T-helper 2 cell treated with Interferon-gamma antibody and Interleukin-4, amounts not matched to agents 5 μg/mL and 100 μg/mL, for 36 hours (primary cell): ENCODE measurements around the gene MED12L.

Experiments
- DNase-seq: peaks from one replicate; pipeline ENCODE4 v3.0.0; 2021; ENCODE audit warnings: low spot score
- H3K27ac Mint-ChIP-seq: one replicate; pipeline ENCODE4 v1.8.0; 2021; ENCODE audit warnings: mild to moderate bottlenecking, mixed read lengths
- H3K27me3 Mint-ChIP-seq: one replicate; pipeline ENCODE4 v1.8.0; 2021; ENCODE audit warnings: low read depth, mixed read lengths
- H3K36me3 Mint-ChIP-seq: one replicate; pipeline ENCODE4 v1.8.0; 2021; ENCODE audit warnings: low read depth, mixed read lengths
- H3K4me1 Mint-ChIP-seq: one replicate; pipeline ENCODE4 v1.8.0; 2021; ENCODE audit warnings: low read depth, mixed read lengths
- H3K4me3 Mint-ChIP-seq: one replicate; pipeline ENCODE4 v1.8.0; 2022; ENCODE audit warnings: mild to moderate bottlenecking, moderate library complexity, mixed read lengths
- H3K9me3 Mint-ChIP-seq: one replicate; pipeline ENCODE4 v1.8.0; 2021; ENCODE audit warnings: mixed read lengths

Gene MED12L

GRCh38 chr3:151265166-151265565 lies 179.7 kb downstream of the MED12L start:
- no peak for DNase-seq
- Mint-ChIP-seq H3K36me3 (peaks cover 1% of the 10 kb centered on the region), H3K9me3 (no peaks in the 10 kb centered on the region), H3K4me3 (no peak overlapping the region), H3K27me3 (peaks cover under 1% of the 10 kb centered on the region), H3K4me1 (peaks cover 30% of the 10 kb centered on the region), H3K27ac (no peak overlapping the region)

- no peak for DNase-seq
- no peaks in the 10 kb centered on the region for H3K27me3 Mint-ChIP-seq
- no peak overlapping the region for H3K4me3 Mint-ChIP-seq
- no peak overlapping the region for H3K27ac Mint-ChIP-seq
- H3K4me1 Mint-ChIP-seq = peaks cover 31% of the 10 kb centered on the region
- H3K36me3 Mint-ChIP-seq = peaks cover 1% of the 10 kb centered on the region
- H3K9me3 Mint-ChIP-seq = no peaks in the 10 kb centered on the region
These were observed 180.4 kb downstream of the MED12L start for GRCh38 chr3:151265866-151266265.

- H3K9me3 Mint-ChIP-seq = no peaks in the 10 kb centered on the region
- H3K4me1 Mint-ChIP-seq = peaks cover 40% of the 10 kb centered on the region
- H3K36me3 Mint-ChIP-seq = peaks cover 1% of the 10 kb centered on the region
- no peak overlapping the region for H3K4me3 Mint-ChIP-seq
- DNase-seq = no peak
- H3K27me3 Mint-ChIP-seq = no peaks in the 10 kb centered on the region
- H3K27ac Mint-ChIP-seq = no peak overlapping the region
These were observed 181.6 kb downstream of the MED12L start for GRCh38 chr3:151267066-151267465.

GRCh38 chr3:151268267-151269235 lies 183.1 kb downstream of the MED12L start:
- Mint-ChIP-seq H3K27me3 (no peaks in the 10 kb centered on the region), H3K27ac (peak overlapping the region; percentile 91), H3K36me3 (peaks cover 1% of the 10 kb centered on the region), H3K9me3 (no peaks in the 10 kb centered on the region), H3K4me3 (peak overlapping the region; percentile 66), H3K4me1 (peaks cover 47% of the 10 kb centered on the region)
- DNase-seq = peak; percentile 61

GRCh38 chr3:151269631-151270030 lies 184.2 kb downstream of the MED12L start:
- Mint-ChIP-seq H3K27ac (no peak overlapping the region), H3K9me3 (no peaks in the 10 kb centered on the region), H3K27me3 (no peaks in the 10 kb centered on the region), H3K4me3 (no peak overlapping the region), H3K36me3 (peaks cover 1% of the 10 kb centered on the region), H3K4me1 (peaks cover 55% of the 10 kb centered on the region)
- DNase-seq = no peak

GRCh38 chr3:151275091-151275490 lies 189.6 kb downstream of the MED12L start:
- Mint-ChIP-seq H3K4me3 (peak overlapping the region; percentile 6), H3K4me1 (peaks cover 68% of the 10 kb centered on the region), H3K36me3 (no peaks in the 10 kb centered on the region), H3K9me3 (no peaks in the 10 kb centered on the region), H3K27me3 (no peaks in the 10 kb centered on the region), H3K27ac (no peak overlapping the region)
- DNase-seq = no peak

- no peak for DNase-seq
- no peaks in the 10 kb centered on the region for H3K36me3 Mint-ChIP-seq
- H3K4me3 Mint-ChIP-seq = peak overlapping the region; percentile 60
- H3K27ac Mint-ChIP-seq = peak overlapping the region; percentile 65
- H3K9me3 Mint-ChIP-seq = no peaks in the 10 kb centered on the region
- no peaks in the 10 kb centered on the region for H3K27me3 Mint-ChIP-seq
- peaks cover 65% of the 10 kb centered on the region for H3K4me1 Mint-ChIP-seq
These were observed 190.7 kb downstream of the MED12L start for GRCh38 chr3:151276038-151276686.

- H3K27me3 Mint-ChIP-seq = no peaks in the 10 kb centered on the region
- H3K9me3 Mint-ChIP-seq = no peaks in the 10 kb centered on the region
- no peak for DNase-seq
- H3K4me3 Mint-ChIP-seq = peak overlapping the region; percentile 60
- no peaks in the 10 kb centered on the region for H3K36me3 Mint-ChIP-seq
- H3K4me1 Mint-ChIP-seq = peaks cover 63% of the 10 kb centered on the region
- H3K27ac Mint-ChIP-seq = peak overlapping the region; percentile 65
These were observed 191.2 kb downstream of the MED12L start for GRCh38 chr3:151276687-151277042.

- DNase-seq = no peak
- Mint-ChIP-seq H3K27ac (peak within 1 kb of the TSS; percentile 67), H3K36me3 (no peaks in the 10 kb centered on the region), H3K4me1 (peaks cover 64% of the 10 kb centered on the region), H3K9me3 (no peaks in the 10 kb centered on the region), H3K4me3 (peak within 1 kb of the TSS; percentile 61), H3K27me3 (no peaks in the 10 kb centered on the region)
These were observed 192.8 kb downstream of the MED12L start, which contains the start of gene P2RY14 for GRCh38 chr3:151278230-151278629. P2RY14 (minus strand) TSS chr3:151278542; CDS start chr3:151214316, 64,226 bp downstream.

- no peak for DNase-seq
- Mint-ChIP-seq H3K27ac (no peak overlapping the region), H3K27me3 (no peaks in the 10 kb centered on the region)
These were observed 196.3 kb downstream of the MED12L start for GRCh38 chr3:151281671-151282324.

GRCh38 chr3:151282921-151283320 lies 197.5 kb downstream of the MED12L start:
- Mint-ChIP-seq H3K27ac (peak overlapping the region; percentile 34), H3K36me3 (no peaks in the 10 kb centered on the region), H3K9me3 (no peaks in the 10 kb centered on the region), H3K4me3 (peak overlapping the region; percentile 24), H3K27me3 (no peaks in the 10 kb centered on the region), H3K4me1 (peaks cover 52% of the 10 kb centered on the region)
- no peak for DNase-seq

More at GRCh38 chr3:151281671-151282324, 196.3 kb downstream of the MED12L start:
- Mint-ChIP-seq H3K4me1 (peaks cover 53% of the 10 kb centered on the region), H3K9me3 (no peaks in the 10 kb centered on the region), H3K36me3 (no peaks in the 10 kb centered on the region), H3K4me3 (no peak overlapping the region)

GRCh38 chr3:151283387-151283786 lies 197.9 kb downstream of the MED12L start:
- H3K36me3 Mint-ChIP-seq = no peaks in the 10 kb centered on the region
- no peaks in the 10 kb centered on the region for H3K27me3 Mint-ChIP-seq
- peaks cover 47% of the 10 kb centered on the region for H3K4me1 Mint-ChIP-seq
- H3K4me3 Mint-ChIP-seq = peak overlapping the region; percentile 24
- no peak for DNase-seq
- no peaks in the 10 kb centered on the region for H3K9me3 Mint-ChIP-seq
- peak overlapping the region; percentile 34 for H3K27ac Mint-ChIP-seq

- H3K9me3 Mint-ChIP-seq = no peaks in the 10 kb centered on the region
- no peaks in the 10 kb centered on the region for H3K36me3 Mint-ChIP-seq
- H3K27me3 Mint-ChIP-seq = no peaks in the 10 kb centered on the region
- H3K4me3 Mint-ChIP-seq = peak overlapping the region; percentile 13
- peaks cover 41% of the 10 kb centered on the region for H3K4me1 Mint-ChIP-seq
- DNase-seq = peak; percentile 76
- H3K27ac Mint-ChIP-seq = peak overlapping the region; percentile 50
These were observed 198.5 kb downstream of the MED12L start for GRCh38 chr3:151283907-151284461.
